Neural cell (in vitro differentiated cells): ENCODE results near the gene COL3A1.

Source experiments
- CTCF ChIP-seq: fragments of 450-650 bp; IDR thresholded peaks from 2 replicates; pipeline ENCODE4 v1.5.1; 2014; ENCODE audit warnings: antibody characterized with exemption, mild to moderate bottlenecking, moderate library complexity; ENCODE audit not compliant: poor library complexity, severe bottlenecking
- EP300 ChIP-seq: fragments of 450-650 bp; conservative IDR thresholded peaks from 2 replicates; pipeline ENCODE4 v1.6.1; 2014; ENCODE audit warnings: antibody characterized with exemption, mild to moderate bottlenecking, moderate library complexity; ENCODE audit not compliant: poor library complexity, severe bottlenecking

DNA sequence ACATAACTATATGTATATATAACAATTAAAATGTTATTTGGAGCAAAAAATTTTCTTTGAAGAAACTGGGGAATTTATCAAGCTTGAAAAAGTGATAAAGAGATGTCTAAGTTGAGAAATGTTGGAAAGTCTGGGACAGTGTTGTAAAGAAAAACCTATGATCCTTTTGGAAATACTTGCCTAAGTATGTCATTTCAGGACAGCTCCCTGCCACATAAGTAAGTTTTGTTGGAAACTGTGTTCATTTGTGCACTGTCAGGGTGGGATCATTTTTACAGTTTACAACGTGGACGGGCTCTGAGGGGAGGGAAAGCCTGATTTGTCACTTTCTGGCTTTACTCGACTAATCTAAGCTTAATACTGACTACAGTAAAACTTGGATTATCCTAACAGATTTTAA, 10.4 kb upstream of the COL3A1 start:
- TF ChIP-seq EP300 = no peak
- TF ChIP-seq CTCF = no peak
